HG03064 (cell line): ENCODE data around the gene MGAT4C.

ENCODE experiments used
- ATAC-seq: cut with Tn5 transposase; IDR thresholded peaks from one replicate; pipeline ENCODE4 v1.9.1; 2021; ENCODE audit warnings: low read depth; ENCODE audit not compliant: unreplicated experiment

MGAT4C gene

GRCh38 chr12:86230516-86231146, 25.6 kb downstream of the MGAT4C start:
- ATAC-seq: no peak

GRCh38 chr12:86229772-86230171, 26.4 kb downstream of the MGAT4C start:
- no peak for ATAC-seq

- ATAC-seq: no peak
These were observed 27.5 kb downstream of the MGAT4C start for GRCh38 chr12:86228656-86229055.

DNA sequence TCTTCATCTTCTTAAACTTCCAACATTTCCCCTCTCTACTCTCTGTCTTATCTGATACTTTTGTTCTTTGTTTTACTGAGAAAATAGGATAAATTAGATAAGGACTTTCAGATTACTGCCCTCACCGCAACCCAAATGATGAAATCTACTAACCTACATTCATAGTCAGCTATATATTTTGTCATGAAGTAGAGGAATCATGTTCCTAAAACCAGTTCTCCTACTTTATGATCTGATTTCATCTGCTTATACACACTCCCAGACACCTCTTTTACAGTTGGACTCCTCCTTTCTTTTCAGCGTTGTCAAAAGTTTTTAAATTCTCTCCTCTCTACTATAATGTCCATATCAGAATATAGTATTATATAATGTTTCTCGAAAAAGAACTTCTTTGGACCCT, 29.7 kb downstream of the MGAT4C start:
- ATAC-seq: no peak

GRCh38 chr12:86216591-86216990, 39.6 kb downstream of the MGAT4C start:
- no peak for ATAC-seq

DNA sequence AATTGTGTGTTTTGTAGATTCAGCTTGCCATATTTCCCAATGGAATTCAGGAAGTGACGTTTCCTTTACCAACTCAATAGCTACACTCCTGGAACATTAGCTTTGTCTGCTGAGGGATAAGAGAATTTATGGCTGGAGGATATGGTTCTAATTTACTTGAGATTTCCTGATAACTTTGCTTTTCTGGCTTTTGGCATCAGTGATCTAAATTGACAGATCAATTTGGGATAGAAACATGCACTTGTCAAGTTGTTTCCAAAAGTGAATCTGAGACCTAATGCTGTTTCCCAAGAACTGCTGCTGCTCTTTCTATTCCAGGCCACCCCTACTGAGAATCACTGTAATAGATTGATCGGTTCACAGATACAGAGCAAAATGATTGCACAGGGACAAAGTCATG, 43.2 kb downstream of the MGAT4C start:
- ATAC-seq: no peak

DNA sequence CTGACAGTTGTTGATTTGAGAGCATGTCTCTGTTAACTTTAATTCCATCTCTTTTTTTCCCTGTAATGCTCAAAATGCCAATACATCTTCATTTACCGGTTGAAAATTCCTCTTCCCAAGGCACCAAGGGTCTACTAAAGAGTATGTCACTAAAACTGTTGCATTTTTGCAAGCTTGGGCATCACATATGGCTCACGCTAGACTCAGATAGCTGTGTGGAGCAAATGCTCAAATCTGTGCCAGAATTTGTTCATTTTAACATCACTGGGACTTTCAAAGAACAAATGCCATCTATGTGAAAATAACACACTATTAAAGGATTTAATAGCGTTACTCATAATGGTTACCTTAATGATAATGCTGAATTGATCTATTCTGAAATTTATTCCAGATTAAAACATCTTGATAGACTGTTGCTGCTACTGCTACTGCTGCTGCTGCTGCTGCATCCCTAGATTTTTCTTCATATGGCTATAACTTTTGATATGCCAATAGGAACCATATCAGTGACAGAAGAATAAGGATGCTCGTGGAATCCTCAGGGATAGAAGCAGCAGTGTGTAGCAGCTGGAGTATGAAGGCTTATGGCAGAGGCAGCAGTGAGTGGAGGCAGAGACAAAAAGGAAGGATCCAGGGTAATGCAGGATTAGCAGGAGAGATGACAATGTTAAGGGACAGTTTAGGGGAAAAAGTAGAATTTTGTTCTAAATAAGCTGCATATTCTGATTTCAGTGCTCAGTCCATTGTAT, 57.3 kb downstream of the MGAT4C start:
- ATAC-seq: no peak

DNA sequence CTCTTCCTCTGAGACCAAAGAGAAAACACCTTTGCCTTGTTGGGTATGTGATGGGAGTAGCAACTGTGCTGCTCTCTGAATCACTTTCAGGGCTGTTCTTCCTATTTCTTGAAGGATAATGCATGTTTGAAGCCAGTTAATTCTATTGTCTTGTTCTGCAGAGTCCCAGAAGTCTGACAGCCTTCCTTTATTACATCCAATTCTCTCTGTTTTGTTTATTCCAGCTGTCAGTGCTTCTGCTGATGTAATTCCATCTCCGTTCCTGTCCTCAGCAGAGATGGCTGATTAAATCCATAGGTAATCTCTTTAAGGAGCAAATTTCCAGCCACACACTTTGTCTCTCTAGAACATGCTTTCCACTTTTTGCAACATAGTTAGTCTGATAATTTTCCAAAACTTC, 59.7 kb downstream of the MGAT4C start:
- no peak for ATAC-seq

DNA sequence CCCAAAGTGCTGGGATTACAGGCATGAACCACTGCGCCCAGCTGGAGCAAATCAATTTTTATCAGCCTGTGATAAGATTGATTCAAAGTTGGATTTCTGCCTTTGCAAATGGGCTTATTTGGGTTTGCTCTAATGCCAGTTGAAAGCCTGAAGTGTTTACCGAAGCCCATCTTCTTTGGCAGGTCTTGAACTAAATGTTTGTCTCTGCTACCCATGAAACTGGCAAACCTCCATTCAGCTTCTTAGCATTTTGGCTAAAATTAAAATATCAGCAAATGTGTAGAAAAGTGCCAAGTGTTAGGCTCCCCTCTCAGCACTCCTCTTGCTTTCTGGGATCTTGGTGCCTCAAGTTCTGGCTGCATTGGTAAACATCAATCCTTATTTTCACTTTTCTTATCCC, 61.5 kb downstream of the MGAT4C start:
- no peak for ATAC-seq

DNA sequence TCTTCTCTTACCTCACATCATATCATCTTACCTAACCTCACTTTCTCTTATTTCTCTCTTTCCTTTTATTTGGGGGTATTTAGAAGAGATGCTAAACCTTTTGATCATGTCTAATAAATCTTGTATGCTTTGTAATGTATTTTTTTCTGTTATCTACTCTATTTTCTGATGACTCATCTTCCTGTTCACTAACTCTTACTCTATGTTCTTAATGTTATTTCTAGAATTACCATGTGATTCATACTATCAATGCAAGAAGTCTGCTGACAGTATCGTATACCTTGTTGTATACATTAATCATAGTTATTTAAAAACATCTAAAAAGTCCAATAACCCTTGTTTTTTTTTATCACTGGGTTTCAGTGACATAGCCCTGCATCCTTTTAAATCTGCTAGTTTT, 62.3 kb downstream of the MGAT4C start:
- ATAC-seq: no peak

DNA sequence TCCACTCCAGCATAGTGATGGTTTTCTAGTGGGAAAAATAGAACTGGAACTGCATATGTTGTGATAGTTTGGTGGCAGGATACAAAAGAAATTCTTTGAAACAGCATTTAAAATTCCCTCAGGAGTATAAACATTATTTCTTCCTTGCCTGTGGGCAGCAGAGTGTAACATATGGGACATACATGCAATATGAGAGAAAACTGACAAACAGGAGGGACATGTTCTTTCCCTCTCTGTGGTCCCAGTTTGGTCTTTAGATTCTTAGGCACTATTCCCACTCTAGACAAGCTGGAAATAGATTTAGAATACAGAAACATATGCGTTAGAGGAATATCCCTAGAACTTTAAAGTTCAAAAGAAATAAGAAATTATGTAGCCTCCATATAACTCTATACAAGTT, 68.0 kb downstream of the MGAT4C start:
- ATAC-seq: no peak

- ATAC-seq: no peak
These were observed 69.7 kb downstream of the MGAT4C start for GRCh38 chr12:86186449-86186848.

DNA sequence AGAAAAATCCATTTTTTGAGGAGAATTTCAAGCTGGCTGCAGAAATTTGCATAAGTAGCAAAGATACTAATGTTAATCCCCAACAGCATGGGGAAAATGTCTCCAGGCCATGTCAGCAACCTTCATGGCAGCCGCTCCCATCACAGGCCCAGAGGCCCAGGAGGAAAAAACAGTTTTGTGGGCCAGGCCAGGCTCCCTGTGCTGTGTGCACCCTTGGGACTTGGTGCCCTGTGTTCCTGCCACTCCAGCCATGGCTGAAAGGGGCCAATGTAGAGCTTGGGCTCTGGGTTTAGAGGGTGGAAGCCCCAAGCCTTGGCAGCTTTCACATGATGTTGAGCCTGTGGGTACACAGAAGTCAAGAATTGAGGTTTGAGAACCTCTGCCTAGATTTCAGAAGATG, 76.3 kb downstream of the MGAT4C start:
- ATAC-seq: no peak

GRCh38 chr12:86174188-86174587, 82.0 kb downstream of the MGAT4C start:
- ATAC-seq: no peak

GRCh38 chr12:86172913-86173443, 83.2 kb downstream of the MGAT4C start:
- ATAC-seq: no peak

DNA sequence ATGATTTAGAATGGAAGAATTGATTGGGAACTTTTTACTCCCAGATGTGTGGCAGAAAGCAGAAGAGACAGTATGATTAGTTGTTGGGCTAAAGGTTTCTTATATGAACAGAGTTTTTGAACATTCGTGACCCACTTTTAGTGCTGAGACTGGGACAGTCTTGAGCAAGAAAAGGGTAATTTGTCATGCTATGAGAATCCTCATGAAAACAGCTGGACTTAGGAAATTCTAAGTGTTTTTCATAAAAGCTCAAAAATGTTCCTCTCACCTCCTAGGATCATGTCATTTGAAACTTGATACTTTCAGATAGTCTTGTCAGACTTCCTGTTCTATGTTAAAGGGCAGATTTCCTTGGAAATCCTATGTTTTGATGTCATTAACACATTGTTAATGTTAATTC, 86.1 kb downstream of the MGAT4C start:
- no peak for ATAC-seq

DNA sequence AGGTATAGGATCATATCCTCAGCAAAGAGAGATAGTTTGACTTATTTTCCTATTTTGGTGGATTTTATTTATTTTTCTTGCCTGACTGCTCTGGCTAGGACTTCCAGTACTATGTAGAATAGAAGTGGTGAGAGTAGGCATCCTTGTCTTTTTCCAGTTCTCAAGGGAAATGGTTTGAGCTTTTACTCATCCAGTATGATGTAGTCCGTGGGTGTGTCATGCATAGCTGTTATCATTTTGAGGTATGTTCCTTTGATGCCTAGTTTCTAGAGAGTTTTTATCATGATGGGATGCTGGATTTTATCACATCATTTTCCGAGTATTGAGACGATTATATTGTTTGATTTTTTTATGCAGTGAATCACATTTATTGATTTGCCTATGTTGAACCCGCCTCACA, 97.2 kb downstream of the MGAT4C start:
- ATAC-seq: no peak

- ATAC-seq: no peak
These were observed 101.6 kb downstream of the MGAT4C start for GRCh38 chr12:86154620-86155019.

DNA sequence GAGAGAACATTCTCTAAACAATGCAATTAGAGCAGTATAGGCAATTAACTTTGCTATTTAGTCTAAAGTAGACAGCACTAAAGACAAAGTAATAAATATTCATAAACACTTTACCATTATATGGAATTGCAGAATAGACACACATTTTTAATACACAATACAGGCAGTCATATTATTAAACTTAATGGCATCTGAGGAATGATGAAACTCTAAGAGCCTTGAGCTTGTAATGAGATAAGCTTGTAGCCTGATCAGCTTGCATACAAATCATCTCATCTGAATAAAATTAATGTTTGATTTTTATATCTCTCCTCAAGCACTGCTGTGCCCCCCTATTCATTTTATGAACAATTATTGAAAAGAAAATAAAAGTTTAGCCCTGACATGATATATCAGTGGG, 107.6 kb downstream of the MGAT4C start:
- no peak for ATAC-seq

- ATAC-seq: no peak
These were observed 108.1 kb downstream of the MGAT4C start for GRCh38 chr12:86148071-86148470.

DNA sequence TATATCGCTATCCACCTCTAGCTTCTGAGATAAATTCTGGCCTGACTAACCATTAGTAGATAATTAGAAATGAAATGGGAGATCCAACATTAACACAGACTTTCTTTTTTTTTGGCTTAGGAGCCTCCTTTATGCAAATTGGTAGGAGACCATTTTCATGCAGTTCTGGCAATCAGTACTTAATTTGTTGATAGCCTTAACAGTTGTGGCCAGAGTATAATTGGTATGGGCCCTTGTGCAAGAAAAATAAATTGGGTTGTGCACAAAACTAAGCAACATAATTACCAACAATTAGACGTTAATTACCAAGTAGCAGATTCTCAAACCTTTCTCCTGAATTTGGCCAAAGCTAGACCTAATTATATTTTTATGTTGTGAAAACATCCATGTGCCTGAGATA, 111.0 kb downstream of the MGAT4C start:
- ATAC-seq: no peak

GRCh38 chr12:86143162-86143561, 113.0 kb downstream of the MGAT4C start:
- ATAC-seq: no peak
